Dermis lymphatic vessel endothelial cell (primary cell): ENCODE measurements around the gene AARS2. TPM values are rescaled to one million over a fixed set of nuclear protein-coding genes. Genes with fewer than 3 reads are reported as not detected.

Experiments
- total RNA-seq: library from RNA; depleted of rRNA; stranded (reverse); fragments of >200 nt; gene quantifications from 2 replicates; pipeline ENCODE4 v1.2.1, GENCODE V29; 2014

The AARS2 gene
- 7.0 and 10.6 TPM in 2 replicates for total RNA-seq

GRCh38 chr6:44312901-44313788, at the start of gene AARS2:
TSS of gene AARS2 (minus strand) at chr6:44313347. CDS start at chr6:44313323, 24 bp downstream.

GRCh38 chr6:44342489-44342888, 29.3 kb upstream of the AARS2 start, which contains the start of gene SPATS1:
TSS of gene SPATS1 (plus strand) at chr6:44342650. CDS start at chr6:44343096, 446 bp downstream.

GRCh38 chr6:44269921-44270525, 43.1 kb downstream of the AARS2 start, which contains the start of gene TMEM151B:
TSS of gene TMEM151B (plus strand) at chr6:44270450. CDS start at chr6:44270743, 293 bp downstream.

GRCh38 chr6:44265007-44265721, 48.0 kb downstream of the AARS2 start, which contains the start of gene NFKBIE:
TSS of gene NFKBIE (minus strand) at chr6:44265551. CDS start at chr6:44265346, 205 bp downstream.

GRCh38 chr6:44257025-44257752, 56.0 kb downstream of the AARS2 start, which contains the start of gene SLC35B2:
TSS of gene SLC35B2 (minus strand) at chr6:44257528. CDS start at chr6:44257410, 118 bp downstream.

Other genes starting within 250 kb of the AARS2 start
- gene MRPL14, start 185.9 kb downstream of the AARS2 start, total RNA-seq = 52.3 and 62.1 TPM in 2 replicates
- 11.3 and 18.0 TPM in 2 replicates for gene TMEM63B, start 185.8 kb downstream of the AARS2 start, total RNA-seq
- gene CAPN11, start 154.5 kb downstream of the AARS2 start, total RNA-seq = not detected in 2 replicates
- gene MYMX, start 96.4 kb downstream of the AARS2 start, total RNA-seq = not detected in 2 replicates
- gene SLC29A1, start 89.8 kb downstream of the AARS2 start, total RNA-seq = 11.3 and 16.9 TPM in 2 replicates
- 322 and 526 TPM in 2 replicates for gene HSP90AB1, start 66.2 kb downstream of the AARS2 start, total RNA-seq
- 37.2 and 46.1 TPM in 2 replicates for gene SLC35B2, start 55.8 kb downstream of the AARS2 start, total RNA-seq
- gene NFKBIE, start 47.8 kb downstream of the AARS2 start, total RNA-seq = 6.9 and 8.0 TPM in 2 replicates
- gene TMEM151B, start 42.9 kb downstream of the AARS2 start, total RNA-seq = under 0.01 TPM in 1 of 2 replicates, not detected in the other
- gene SPATS1, start 29.3 kb upstream of the AARS2 start, total RNA-seq = 0.09 TPM in 1 of 2 replicates, not detected in the other
- 17.6 and 22.1 TPM in 2 replicates for gene CDC5L, start 74.4 kb upstream of the AARS2 start, total RNA-seq